T-helper 22 cell (primary cell): ENCODE measurements around the gene POU3F3.

Source experiments
- DNase-seq: peaks from one replicate; pipeline ENCODE4 v3.0.0-alpha.2; 2020; ENCODE audit warnings: low read depth

POU3F3 gene

GRCh38 chr2:104875262-104875661 is 21.3 kb downstream of the POU3F3 start:
- no peak for DNase-seq

GRCh38 chr2:104876606-104877570 is 23.0 kb downstream of the POU3F3 start:
- no peak for DNase-seq

GRCh38 chr2:104878863-104879512 is 25.1 kb downstream of the POU3F3 start:
- DNase-seq, result no peak

DNA sequence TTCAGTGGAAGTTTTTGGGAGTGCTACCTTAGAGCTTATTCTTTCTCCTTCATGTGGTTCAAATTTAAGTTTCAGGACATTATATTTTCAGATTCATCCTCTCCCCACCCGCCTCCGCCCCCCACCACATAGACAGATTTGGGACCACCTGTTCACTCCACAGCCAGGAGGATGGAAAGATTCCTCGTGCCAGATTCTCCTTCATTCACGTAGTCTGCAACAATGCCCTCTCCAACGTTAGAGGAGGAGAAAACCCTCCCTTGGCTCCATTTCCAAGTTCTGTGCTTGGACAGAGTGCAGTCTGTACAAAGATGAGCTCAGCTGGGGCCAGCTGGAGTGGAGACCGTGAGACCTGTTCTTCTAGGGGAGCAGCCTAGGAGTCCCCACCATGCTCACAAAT is 26.2 kb downstream of the POU3F3 start:
- DNase-seq, result no peak

DNA sequence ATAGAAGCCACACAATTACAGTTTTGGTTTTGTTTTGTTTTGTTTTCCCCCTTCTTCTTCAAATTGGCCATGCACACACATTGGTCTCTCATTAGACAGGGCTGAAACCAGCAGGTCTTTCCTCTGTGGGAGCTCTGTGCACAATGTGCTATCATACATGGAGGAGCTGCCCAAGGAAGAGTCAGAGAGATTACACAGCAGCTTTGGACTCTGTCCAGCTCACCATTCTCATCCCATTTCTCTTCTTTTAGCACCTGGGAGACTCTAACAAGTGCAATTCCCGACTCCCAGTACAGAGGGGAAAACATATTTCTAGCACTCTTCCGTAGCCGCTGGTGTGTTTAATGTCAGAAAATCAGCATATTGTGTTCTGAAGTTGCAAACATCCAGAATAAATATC is 29.4 kb downstream of the POU3F3 start:
- no peak for DNase-seq

GRCh38 chr2:104885119-104885782 is 31.3 kb downstream of the POU3F3 start:
- no peak for DNase-seq

- no peak for DNase-seq
These were observed 33.8 kb downstream of the POU3F3 start for GRCh38 chr2:104887676-104888075.

- DNase-seq, result no peak
These were observed 34.8 kb downstream of the POU3F3 start for GRCh38 chr2:104888489-104889258.

DNA sequence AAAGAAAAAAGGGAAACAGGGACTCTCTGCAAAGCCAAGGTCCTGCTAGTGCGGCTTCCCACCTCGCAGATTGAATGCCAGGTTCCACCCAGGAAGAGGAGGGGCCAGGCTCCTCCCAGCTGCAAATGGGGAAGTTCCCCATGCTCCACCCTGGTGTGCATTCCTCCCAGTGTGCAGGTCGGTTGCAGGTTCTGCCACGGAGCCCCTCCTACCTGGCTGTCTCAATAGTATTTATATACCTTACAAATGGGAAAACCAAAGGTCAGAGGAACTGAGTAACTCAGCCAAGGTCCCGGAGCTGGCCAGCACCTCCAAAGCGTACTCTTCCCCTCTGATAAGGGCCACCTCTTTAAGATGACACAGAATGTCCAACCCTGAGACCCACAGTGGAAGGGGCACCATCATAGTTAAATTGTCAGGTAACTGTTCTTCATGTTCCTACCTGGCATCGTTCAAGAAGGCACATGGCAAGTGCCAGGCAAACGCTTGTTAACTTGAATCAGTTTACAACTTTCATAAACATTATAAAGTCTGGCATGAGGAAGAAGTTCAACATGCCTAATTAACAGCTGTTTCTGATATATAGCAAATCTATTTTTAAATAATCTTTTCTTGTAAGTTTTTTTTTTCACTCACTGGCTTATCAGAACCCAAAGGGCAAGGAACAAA is 35.5 kb downstream of the POU3F3 start:
- DNase-seq, result no peak

DNA sequence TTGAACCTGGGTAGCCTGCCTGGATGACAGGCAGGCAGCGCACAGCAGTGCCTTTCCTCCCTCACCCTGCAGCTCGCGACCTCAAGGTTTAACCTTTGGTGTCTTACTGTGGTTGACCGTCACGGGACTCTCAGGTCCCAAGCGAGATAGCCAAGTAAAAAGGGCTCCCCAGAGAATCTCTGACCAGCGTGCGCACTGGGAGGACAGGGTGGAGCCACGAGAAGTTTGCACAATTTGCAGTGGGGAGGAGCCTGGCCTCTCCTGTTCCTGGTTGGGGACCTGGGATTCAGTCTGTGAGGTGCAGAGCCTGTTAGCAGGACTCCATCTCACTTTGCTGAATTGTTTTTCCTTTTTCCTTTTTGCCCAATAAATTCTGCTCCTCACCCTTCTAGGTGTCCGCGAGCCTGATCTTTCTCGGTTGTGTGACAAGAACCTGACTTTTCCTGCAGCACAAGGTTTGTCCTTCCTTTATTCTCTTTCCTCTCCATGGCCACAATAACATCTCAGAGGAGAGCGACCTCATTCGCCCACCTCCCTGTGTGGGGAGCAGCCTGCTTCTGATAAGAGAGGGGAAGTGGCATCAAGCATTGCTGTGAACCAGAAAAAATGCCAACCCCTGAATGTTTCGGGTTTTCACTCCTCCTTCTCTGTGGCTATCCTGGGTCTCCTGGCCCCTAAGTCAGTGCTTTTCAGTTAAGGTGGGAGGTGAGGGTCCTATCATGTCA is 36.2 kb downstream of the POU3F3 start:
- no peak for DNase-seq

DNA sequence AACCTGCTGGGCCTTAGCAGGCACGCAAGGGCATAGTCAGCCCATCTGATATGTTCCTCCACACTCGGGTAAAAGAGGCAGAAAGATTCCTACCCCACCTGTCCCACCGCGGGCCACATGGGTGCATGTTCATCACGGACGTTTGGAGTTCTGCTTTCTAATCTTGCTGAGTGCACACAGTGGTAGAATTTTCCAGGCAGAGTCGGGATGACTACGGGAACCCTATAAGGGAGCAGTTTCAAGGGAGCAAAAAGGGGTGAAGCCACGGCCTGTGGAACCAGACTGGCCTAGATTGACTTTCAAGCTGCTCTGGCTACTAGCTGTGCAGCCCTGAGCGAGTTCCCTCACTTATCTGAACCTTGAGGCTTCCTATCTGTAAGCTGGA is 36.8 kb downstream of the POU3F3 start:
- DNase-seq, result no peak

DNA sequence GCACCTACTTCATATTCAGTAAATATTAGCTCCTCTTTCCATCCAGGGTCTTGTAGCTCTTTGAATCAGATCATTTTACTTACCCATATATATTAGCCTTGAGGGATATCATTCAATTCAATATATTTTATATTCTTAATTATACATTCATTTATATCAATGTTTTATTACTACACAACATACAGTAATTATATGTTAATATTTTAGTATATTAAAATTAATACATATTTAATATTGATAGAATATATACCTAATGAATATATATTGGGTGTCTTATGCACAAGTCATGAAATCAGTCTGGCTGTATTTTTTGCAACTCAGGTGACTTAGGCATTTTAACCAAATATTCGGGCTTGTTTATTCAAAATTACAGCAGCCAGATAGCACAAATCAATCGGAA is 37.2 kb downstream of the POU3F3 start:
- DNase-seq, result no peak

GRCh38 chr2:104896446-104896845 is 42.5 kb downstream of the POU3F3 start:
- no peak for DNase-seq

DNA sequence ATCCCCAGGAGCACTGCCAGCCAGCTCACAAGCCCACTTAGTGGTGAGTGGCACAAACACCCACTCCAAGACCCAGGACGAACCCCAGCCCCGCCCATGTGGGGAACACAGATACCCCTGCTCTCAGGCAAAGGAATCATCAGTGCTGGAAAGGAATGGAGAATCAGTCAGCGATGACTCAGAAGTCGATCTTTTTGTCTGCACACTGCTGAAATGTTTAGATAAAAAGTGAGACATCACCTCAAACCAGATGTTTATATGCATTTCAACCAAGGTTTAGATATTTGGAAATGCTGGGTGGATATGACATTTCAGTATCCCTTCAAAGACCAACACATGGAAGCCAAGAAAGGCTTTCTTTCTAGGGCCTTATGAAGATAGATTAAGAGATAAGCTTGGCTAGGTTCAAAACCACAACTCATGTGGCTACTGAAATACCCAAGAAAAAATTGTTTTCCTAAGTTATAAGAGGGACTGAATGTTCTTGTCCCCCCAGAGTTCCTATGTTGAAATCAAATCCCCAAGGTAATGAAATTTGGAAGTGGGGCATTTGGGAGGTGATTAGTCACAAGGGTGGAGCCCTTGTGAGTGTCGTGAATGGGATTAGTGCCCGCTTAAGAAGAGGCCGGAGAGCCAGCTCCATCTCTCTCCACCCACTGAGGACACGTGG is 43.7 kb downstream of the POU3F3 start:
- DNase-seq, result no peak

GRCh38 chr2:104900608-104901007 is 46.7 kb downstream of the POU3F3 start:
- DNase-seq, result no peak

- no peak for DNase-seq
These were observed 47.3 kb downstream of the POU3F3 start for GRCh38 chr2:104901037-104901881.

- DNase-seq, result no peak
These were observed 48.4 kb downstream of the POU3F3 start for GRCh38 chr2:104902317-104902716.
